ENCODE results near the gene THSD4.

The THSD4 gene

GRCh38 chr15:71538181-71538580 is 422.9 kb downstream of the THSD4 start:
- TF ChIP-seq CTCF (conservative IDR thresholded peaks at IDR 0.05) (no peak), ZFX (IDR thresholded peaks at IDR 0.05) (no peak)

GRCh38 chr15:71541746-71542145 is 426.5 kb downstream of the THSD4 start:
- TF ChIP-seq CTCF (conservative IDR thresholded peaks at IDR 0.05) (no peak), ZFX (IDR thresholded peaks at IDR 0.05) (no peak)
- H3K27ac ChIP-seq: no peak overlapping the region

More at GRCh38 chr15:71538181-71538580, 422.9 kb downstream of the THSD4 start:
- H3K27ac ChIP-seq: no peak overlapping the region

- TF ChIP-seq CTCF (conservative IDR thresholded peaks at IDR 0.05) (no peak), ZFX (IDR thresholded peaks at IDR 0.05) (no peak)
- H3K27ac ChIP-seq: no peak overlapping the region
Observed at GRCh38 chr15:71542836-71543235, 427.6 kb downstream of the THSD4 start.

GRCh38 chr15:71543413-71543812 is 428.1 kb downstream of the THSD4 start:
- TF ChIP-seq CTCF (conservative IDR thresholded peaks at IDR 0.05): no peak
- TF ChIP-seq ZFX (IDR thresholded peaks at IDR 0.05): no peak

GRCh38 chr15:71545223-71545760 is 430.0 kb downstream of the THSD4 start:
- TF ChIP-seq CTCF (conservative IDR thresholded peaks at IDR 0.05): no peak
- no peak for TF ChIP-seq ZFX (IDR thresholded peaks at IDR 0.05)
- H3K27ac ChIP-seq: no peak overlapping the region

More at GRCh38 chr15:71543413-71543812, 428.1 kb downstream of the THSD4 start:
- no peak overlapping the region for H3K27ac ChIP-seq

GRCh38 chr15:71545923-71546322 is 430.7 kb downstream of the THSD4 start:
- no peak for TF ChIP-seq ZFX (IDR thresholded peaks at IDR 0.05)
- no peak for TF ChIP-seq CTCF (conservative IDR thresholded peaks at IDR 0.05)
- no peak overlapping the region for H3K27ac ChIP-seq

- no peak overlapping the region for H3K27ac ChIP-seq
- TF ChIP-seq ZFX (IDR thresholded peaks at IDR 0.05): no peak
- TF ChIP-seq CTCF (conservative IDR thresholded peaks at IDR 0.05): no peak
Observed at GRCh38 chr15:71547011-71547410, 431.7 kb downstream of the THSD4 start.

Data from C4-2B (cell line).